HL-60 (cell line): Measurements from ENCODE around the gene TIGAR.

Experiments
- CTCF ChIP-seq: IDR thresholded peaks from one replicate; pipeline ENCODE4 v1.5.1; 2011; ENCODE audit warnings: low read length, control low read depth, inconsistent platforms; ENCODE audit not compliant: insufficient read depth
- POLR2AphosphoS5 ChIP-seq: IDR thresholded peaks from 2 replicates; pipeline ENCODE4 v1.6.1; 2012; ENCODE audit warnings: low read depth
- REST ChIP-seq: IDR thresholded peaks from 2 replicates; pipeline ENCODE4 v1.6.1; 2012; ENCODE audit warnings: low read depth; ENCODE audit not compliant: insufficient replicate concordance
- SPI1 ChIP-seq: IDR thresholded peaks from 2 replicates; pipeline ENCODE4 v1.6.1; 2012; ENCODE audit warnings: low read depth, mild to moderate bottlenecking, borderline replicate concordance

GRCh38 chr12:4287325-4288211 lies 33.4 kb upstream of the TIGAR start:
- TF ChIP-seq POLR2AphosphoS5 (no peak), REST (no peak), CTCF (no peak), SPI1 (no peak)
